Cardiac fibroblast (primary cell): ENCODE measurements around the gene SLC4A5.

Experiments
- DNase-seq, 2 donors: peaks; one replicate each; pipeline versions ENCODE4 v3.0.0 to v3.0.0-alpha.2; 2010; ENCODE audit warnings: low read depth in 2 of 2
- H3K4me3 ChIP-seq, 2 donors: replicated peaks in 1 of 2; 1 replicate in 1 of 2; 2 replicates in 1 of 2; pipeline ENCODE4 v1.5.1; 2011; ENCODE audit warnings: low read depth in 2 of 2, low read length in 2 of 2, mild to moderate bottlenecking in 2 of 2, moderate library complexity in 1 of 2
- CTCF ChIP-seq: IDR thresholded peaks from one replicate; pipeline ENCODE4 v1.5.1; 2011; ENCODE audit warnings: low read depth, mild to moderate bottlenecking, low read length, inconsistent platforms

Gene SLC4A5

GRCh38 chr2:74333896-74334586 lies 9.2 kb downstream of the SLC4A5 start:
- DNase-seq, result no peak
- H3K4me3 ChIP-seq, result no peak overlapping the region
- no peak for TF ChIP-seq CTCF

GRCh38 chr2:74333175-74333574 lies 10.0 kb downstream of the SLC4A5 start:
- H3K4me3 ChIP-seq, result no peak overlapping the region
- DNase-seq, result peak; percentile 66 to 68
- TF ChIP-seq CTCF, result peak; percentile 65

- H3K4me3 ChIP-seq, result no peak overlapping the region
- DNase-seq, result no peak
- TF ChIP-seq CTCF, result no peak
Measured at GRCh38 chr2:74332550-74333174, 10.6 kb downstream of the SLC4A5 start.

- DNase-seq, result no peak
- TF ChIP-seq CTCF, result no peak
- H3K4me3 ChIP-seq, result no peak overlapping the region
Measured at GRCh38 chr2:74328573-74328972, 14.6 kb downstream of the SLC4A5 start.

GRCh38 chr2:74328074-74328473 lies 15.1 kb downstream of the SLC4A5 start:
- H3K4me3 ChIP-seq, result no peak overlapping the region
- no peak for TF ChIP-seq CTCF
- DNase-seq, result no peak

GRCh38 chr2:74327627-74328026 lies 15.6 kb downstream of the SLC4A5 start:
- no peak for TF ChIP-seq CTCF
- DNase-seq, result no peak

More at GRCh38 chr2:74327627-74328026, 15.6 kb downstream of the SLC4A5 start:
- H3K4me3 ChIP-seq, result no peak overlapping the region
